Forelimb muscle (tissue), 1 donor: ENCODE data around the gene UCKL1. TPM values are rescaled to one million over a fixed set of nuclear protein-coding genes. Genes with fewer than 3 reads are reported as not detected.

Experiments
- DNase-seq: peaks from one replicate; pipeline ENCODE4 v3.0.0-alpha.2; 2013; ENCODE audit warnings: low read depth
- polyA plus RNA-seq: library from polyadenylated mRNA; unstranded; fragments of 120-200 nt; gene quantifications from one replicate; pipeline ENCODE4 v1.2.1, GENCODE V29; 2013; ENCODE audit not compliant: insufficient read length

The UCKL1 gene
- polyA plus RNA-seq, 1 donor, result 48.5 TPM

DNA sequence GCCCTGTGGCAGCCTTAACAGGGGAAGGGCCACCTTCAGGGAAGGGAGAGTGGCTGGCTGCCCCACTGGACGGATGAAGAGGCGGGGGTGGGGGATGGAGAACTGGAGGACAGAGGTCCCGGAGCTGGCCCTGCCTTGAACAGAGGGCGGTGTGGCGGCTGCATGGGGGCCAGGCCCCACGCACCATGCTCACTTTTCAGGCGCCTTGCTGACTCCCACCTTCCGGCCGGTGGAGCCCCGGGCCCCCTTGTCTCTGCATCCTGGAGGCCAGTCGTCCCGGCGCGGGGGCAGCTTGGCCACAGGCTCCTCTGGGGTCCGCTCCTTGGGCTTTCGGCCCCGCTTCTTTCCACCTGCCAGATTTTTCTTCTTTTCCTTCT is 3.5 kb upstream of the UCKL1 start:
- no peak for DNase-seq

- DNase-seq, result no peak
Measured at GRCh38 chr20:63958964-63959698, 2.9 kb upstream of the UCKL1 start.

GRCh38 chr20:63958471-63958870 is 2.3 kb upstream of the UCKL1 start:
- DNase-seq, result no peak

GRCh38 chr20:63957690-63958441 is 1.6 kb upstream of the UCKL1 start:
- DNase-seq, result no peak

DNA sequence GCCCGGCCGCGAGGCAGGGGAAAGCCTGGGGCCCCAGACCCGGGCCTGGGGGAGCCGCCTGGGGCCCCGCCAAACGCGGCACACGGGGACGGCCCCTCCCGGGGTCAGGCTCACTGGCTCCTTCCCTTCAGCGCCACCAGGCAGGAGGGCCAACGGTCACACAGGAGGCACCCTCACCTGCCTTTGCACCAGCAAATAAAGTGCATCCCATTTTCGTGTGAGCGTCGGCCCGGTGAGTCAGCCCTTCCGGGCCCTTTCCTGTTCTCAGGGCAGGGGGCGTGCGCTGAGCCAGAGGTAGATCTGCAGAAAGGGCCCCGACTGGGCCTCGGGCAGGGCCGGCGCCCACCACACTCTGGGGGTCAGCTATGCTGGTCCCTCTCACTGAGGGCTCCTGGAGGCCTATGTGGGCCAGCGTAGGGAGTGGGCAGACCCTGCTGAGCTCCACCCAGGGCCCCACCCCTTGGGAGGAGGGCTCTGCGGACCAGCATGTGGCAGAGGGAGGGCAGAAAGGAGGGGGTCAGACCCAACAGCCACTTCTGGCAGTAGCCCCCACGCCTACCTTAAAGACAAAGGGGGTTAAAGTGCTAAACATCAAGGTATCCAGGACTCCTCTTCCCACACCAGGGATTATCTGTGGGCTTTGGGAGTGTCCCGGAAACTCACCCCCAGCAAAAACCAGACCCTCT is 931 bp upstream of the UCKL1 start:
- no peak for DNase-seq

DNA sequence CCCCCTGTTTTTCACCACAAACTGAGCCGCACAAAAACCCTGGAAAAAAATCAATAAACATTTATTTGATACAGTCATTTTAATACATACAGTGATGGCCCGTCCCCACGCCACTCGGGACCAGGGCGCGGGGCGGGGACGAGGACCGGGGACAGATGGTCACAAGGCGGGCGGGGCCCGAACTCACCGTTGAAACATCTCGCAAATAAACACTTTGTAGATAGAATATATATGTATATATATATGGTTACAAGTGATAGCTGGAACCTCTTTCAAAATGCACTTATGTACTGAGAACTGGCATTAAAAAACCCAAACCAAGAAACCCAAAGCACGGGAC is 418 bp upstream of the UCKL1 start:
- no peak for DNase-seq

DNA sequence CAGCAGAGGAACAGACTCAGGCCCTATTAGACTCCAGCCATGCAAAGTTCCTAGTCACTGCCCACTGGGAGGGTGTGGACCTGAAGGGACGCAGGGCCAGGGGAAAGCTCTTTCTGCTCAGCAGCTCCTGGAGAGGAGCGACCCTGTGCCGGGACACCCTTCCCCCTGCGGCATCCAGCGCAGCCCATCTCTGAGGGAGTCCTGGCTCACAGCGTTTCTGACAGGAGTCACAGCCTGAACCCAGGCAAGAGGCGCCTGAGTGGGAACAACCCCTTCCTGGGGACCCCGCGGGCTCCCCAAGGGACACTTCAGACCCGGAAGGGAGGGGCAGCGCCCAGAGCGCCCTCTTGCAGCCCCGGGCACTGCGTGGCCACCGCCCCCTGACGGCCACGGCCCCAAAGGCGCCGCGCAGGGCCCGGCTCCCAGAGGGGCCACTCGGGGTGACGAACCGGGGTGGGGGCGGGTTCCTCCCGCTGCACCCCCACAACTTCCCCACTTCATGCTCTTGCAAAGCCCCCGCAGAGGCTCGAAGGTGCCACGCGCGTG is 862 bp downstream of the UCKL1 start:
- no peak for DNase-seq

DNA sequence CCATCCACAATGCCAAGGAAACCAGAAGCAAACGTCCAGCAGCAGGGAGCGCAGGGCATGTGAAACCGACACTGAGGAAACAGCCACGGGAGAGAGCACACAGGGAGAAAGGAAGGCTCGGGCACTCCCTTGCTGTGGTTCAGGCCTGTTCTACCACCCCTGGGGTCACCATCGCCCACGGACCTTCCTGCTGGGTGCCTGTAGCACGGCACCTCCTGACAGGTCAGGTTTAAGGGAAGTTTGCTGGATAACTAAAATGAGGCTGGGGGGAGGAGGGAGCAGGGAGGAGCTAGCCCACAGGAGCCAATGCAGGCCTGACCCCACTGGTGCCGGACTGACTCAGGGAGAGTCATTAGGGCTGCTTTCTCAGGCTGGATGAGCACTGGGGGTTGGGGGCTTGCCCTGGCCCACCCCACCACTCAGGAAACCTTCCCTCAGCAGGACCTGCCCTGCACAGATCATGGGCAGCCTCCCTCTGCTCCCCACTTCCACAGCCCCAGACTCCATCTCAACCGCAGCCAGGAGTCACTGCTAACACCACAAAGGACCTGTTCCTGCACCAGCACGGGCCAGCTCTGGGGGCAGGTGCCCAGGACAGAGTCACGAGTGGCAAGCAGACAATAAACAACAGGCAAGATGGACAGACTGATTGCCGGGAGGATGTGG is 2.3 kb downstream of the UCKL1 start:
- no peak for DNase-seq

DNA sequence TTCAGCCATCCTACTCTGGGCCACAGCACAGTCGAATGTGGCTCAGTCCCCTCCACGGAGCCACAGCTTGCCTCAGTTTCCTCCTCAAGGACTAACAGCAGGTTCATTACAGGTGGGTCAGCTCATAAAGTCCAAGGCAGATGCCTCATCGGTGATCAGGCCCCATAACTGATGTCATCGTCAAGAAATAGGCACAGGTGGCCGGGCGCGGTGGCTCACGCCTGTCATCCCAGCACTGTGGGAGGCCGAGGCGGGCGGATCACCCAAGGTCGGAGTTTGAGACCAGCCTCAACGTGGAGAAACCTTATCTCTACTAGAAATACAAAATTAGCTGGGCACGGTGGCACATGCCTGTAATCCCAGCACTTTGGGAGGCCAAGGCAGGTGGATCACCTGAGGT is 3.4 kb downstream of the UCKL1 start:
- DNase-seq, result no peak

- DNase-seq, result no peak
Measured at GRCh38 chr20:63952210-63952535, 4.0 kb downstream of the UCKL1 start.

GRCh38 chr20:63951398-63952209 is 4.6 kb downstream of the UCKL1 start:
- no peak for DNase-seq

GRCh38 chr20:63950701-63951397 is 5.4 kb downstream of the UCKL1 start:
- no peak for DNase-seq

- no peak for DNase-seq
Measured at GRCh38 chr20:63947638-63948456, 8.4 kb downstream of the UCKL1 start.

- no peak for DNase-seq
Measured at GRCh38 chr20:63946986-63947637, 9.1 kb downstream of the UCKL1 start.

- DNase-seq, result no peak
Measured at GRCh38 chr20:63945921-63946920, 10.0 kb downstream of the UCKL1 start.

DNA sequence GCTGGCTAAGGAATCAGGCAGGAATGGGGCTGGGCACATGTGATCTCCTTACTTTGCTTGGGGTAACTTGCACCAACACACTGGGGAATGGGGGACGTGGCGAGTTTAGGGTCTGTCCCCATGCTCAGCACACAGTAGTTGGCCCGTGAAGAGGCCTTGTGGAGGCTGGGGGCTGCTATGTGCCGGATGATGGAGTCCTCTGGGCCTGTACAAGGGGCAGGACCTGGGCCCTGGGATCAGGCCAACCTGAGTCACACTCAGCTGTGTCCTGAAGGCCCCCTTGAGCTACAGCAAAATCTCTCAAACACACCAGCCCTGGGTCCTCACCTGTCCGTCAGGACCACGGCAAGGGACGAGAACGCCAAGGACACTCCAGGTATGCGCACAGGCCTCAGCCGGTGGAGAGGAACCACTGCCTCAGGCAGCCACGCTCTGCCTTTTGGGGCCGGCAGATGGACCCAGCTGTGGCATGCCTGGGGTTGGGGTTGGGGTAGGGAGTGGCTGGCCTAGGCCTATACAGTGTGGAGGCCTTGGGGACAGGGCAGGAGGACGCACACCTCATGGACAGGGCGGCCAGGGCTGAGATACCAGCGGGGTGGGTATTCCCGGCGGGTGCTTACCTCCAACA is 11.1 kb downstream of the UCKL1 start:
- no peak for DNase-seq

DNA sequence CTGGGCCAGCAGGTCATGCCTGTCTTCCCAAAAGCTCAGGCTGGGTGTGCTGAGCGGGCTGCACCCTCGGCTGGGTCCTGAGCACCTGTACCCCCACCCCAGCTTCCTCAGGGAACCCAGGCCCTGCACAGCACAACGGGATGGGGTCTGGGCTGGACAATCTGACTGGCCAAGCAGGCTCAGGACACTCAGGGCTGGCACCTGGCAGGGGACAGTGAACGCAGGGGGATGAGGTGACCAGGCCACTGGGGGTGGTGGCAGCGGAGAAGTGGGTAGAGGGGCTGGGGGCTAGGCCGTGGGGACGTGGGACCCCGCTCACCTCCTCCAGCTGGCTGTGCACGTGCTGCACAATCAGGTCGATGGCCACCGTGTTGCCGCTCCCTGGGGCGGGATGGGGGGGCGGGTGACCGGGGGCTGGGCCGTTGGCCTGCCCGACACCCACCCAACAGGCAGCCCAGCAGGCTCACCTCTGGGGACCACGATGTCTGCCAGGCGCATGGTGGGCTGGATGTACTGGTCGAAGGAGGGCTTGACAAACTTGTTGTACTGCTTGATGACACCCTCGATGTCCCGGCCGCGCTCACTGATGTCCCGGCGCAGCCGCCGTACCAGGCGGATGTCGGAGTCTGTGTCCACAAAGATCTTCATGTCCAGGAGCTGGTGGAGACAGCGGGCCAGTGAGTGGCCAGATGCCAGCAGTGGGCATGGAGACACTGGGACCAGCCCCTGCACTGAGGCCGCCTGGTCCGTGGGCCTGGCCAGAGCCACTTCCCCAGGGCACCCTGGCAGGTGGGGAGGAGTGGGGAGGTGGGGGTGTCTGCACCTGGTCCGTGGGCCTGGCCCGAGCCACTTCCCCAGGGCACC is 11.9 kb downstream of the UCKL1 start:
- no peak for DNase-seq
